Measurements from ENCODE around the gene GFAP. TPM values are rescaled to one million over a fixed set of nuclear protein-coding genes. Genes with fewer than 3 reads are reported as not detected.

GFAP gene
- polyA plus RNA-seq, 6 donors from 2014 or later, result 0.30 to 0.83 (median 0.66) TPM; not detected in 1

- H3K4me1 Mint-ChIP-seq, result peaks cover 0 to 3% (median 0%) of the 10 kb centered on the region in 3 donors
- H3K27ac Mint-ChIP-seq, result peak overlapping the region in 1 of 6 donors; percentile 5
- no peak for ATAC-seq (ENCODE audit: low read depth in 2 of 2)
- no peak for DNase-seq
- H3K9me3 Mint-ChIP-seq, result peaks cover 0 to 3% (median 0%) of the 10 kb centered on the region in 7 donors
- no peaks in the 10 kb centered on the region for H3K27me3 Mint-ChIP-seq
- H3K36me3 Mint-ChIP-seq, result no peaks in the 10 kb centered on the region
- no peak overlapping the region for H3K4me3 Mint-ChIP-seq
These were observed 26.5 kb upstream of the GFAP start for GRCh38 chr17:44941712-44942331.

DNA sequence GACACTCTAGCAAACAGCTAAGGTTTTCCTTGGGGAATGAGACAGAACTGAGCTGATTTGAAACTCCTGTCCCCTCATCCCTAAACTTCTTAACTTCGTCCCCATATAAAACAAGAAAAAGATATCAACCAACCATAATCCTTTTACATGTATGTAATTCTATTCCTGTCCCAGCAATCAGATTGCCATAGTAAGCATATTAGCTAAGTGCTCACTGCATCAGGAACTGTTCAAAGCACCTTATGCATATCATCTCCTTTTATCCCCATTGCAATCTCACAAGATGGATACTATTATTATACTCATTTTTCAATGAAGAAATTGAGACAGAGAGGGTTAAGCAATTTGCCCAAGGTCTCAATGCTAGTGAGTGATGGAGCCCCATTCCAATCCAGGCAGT lies 25.5 kb upstream of the GFAP start:
- DNase-seq, result no peak
- Mint-ChIP-seq H3K4me1 (no peaks in the 10 kb centered on the region), H3K27ac (no peak overlapping the region)

DNA sequence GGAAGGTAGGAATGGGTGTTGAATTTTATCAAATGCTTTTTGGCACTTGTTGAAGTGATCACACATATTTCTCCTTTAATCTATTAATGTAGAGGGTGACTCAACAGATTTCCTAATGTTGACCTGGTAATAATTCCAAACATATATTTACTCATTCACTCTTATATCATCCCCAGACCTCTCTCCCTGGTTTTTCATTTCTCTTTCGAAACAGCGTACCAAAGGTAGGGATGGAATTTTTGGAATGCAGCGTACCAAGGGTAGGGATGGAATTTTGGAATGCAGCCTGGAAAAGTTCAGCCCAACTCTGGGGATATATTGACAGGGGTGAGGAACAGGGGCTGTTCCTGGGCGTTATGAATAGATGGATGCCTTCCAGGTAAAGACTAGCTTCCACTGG lies 25.0 kb upstream of the GFAP start:
- DNase-seq (no peak), ATAC-seq (ENCODE audit: low read depth in 2 of 2) (no peak)
- Mint-ChIP-seq H3K9me3 (peaks cover 0 to 3% (median 0%) of the 10 kb centered on the region in 7 donors), H3K4me3 (no peak overlapping the region), H3K36me3 (no peaks in the 10 kb centered on the region), H3K4me1 (no peaks in the 10 kb centered on the region), H3K27me3 (no peaks in the 10 kb centered on the region), H3K27ac (peak overlapping the region in 1 of 6 donors; percentile 22)

More for the DNA sequence above, 25.5 kb upstream of the GFAP start:
- Mint-ChIP-seq H3K27me3 (no peaks in the 10 kb centered on the region), H3K4me3 (no peak overlapping the region), H3K36me3 (no peaks in the 10 kb centered on the region), H3K9me3 (peaks cover 0 to 3% (median 0%) of the 10 kb centered on the region in 7 donors)
- no peak for ATAC-seq (ENCODE audit: low read depth in 2 of 2)

DNA sequence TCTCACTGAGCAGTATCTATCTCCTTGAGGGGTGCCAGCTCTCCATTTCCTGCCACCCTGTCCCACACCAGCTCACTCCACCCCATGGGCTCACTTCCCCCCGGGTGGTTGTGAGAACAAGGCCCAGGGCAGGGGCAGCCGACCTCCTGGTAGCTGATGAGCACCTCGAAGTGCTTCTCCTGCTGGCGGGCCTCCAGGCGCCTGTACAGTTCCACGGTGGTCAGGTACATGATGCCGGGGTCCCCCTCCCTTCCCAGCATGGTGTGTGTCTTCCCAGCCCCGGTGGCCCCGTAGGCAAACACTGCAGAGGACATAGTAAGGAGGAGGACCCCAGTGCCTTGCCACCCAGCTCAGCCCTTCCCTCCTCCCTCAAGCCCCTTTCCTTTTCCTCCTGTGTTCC lies 19.8 kb upstream of the GFAP start:
- no peak for DNase-seq
- no peaks in the 10 kb centered on the region for H3K4me1 Mint-ChIP-seq
- peaks cover 0 to 3% (median 0%) of the 10 kb centered on the region in 7 donors for H3K9me3 Mint-ChIP-seq
- H3K27ac Mint-ChIP-seq, result peak overlapping the region in 1 of 6 donors; percentile 62
- no peaks in the 10 kb centered on the region for H3K27me3 Mint-ChIP-seq
- no peak for ATAC-seq (ENCODE audit: low read depth in 2 of 2)
- no peaks in the 10 kb centered on the region for H3K36me3 Mint-ChIP-seq
- no peak overlapping the region for H3K4me3 Mint-ChIP-seq

GRCh38 chr17:44934745-44935105 lies 19.4 kb upstream of the GFAP start:
- no peaks in the 10 kb centered on the region for H3K36me3 Mint-ChIP-seq
- H3K27me3 Mint-ChIP-seq, result no peaks in the 10 kb centered on the region
- H3K4me3 Mint-ChIP-seq, result no peak overlapping the region
- peak overlapping the region in 1 of 6 donors; percentile 44 for H3K27ac Mint-ChIP-seq
- ATAC-seq (ENCODE audit: low read depth in 2 of 2) (no peak), DNase-seq (no peak)
- H3K4me1 Mint-ChIP-seq, result no peaks in the 10 kb centered on the region
- peaks cover 0 to 3% (median 0%) of the 10 kb centered on the region in 7 donors for H3K9me3 Mint-ChIP-seq

DNA sequence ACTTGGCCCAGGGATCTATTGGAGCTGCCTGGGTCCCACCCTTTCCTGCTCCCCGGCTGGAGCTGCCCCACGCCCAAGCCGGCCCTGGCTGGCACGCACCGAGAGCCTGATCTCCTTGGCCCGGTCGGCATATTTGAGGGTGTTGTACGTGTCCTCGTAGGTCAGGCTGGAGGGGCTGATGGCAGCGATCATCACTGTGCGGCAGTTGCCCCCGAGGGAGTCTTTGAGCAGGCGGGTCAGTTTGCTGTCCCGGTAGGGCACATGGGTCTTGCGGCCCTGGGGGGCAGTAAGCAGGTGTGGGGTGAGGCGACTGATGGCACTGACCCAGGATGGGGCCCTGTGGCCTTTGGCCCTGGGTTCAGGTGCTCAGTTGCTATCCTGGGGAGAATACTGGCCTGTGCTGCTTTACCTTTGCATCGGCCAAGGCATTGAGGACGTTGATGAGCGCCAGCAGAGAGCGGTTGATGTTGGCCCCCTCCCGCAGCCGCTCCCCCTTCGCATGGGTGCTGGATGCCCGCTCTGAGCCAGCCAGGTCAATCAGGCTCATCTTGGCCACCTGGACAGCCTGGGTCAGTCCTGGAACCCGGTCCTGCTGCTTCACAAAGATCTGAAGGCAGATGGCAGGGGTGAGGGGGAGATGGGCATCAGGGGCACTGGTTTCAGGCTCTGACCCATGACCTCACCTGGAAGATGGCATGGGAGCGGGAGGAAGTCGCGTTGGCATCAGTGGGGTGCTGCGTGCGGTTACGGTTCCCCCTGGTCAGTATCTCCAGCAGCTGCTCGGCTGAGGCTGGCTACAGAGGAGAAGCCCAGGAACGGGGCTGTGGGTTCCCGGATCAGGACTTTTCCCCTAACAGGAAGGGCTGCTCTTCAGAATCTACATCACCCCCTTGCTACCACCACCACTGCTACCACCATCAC lies 18.8 kb upstream of the GFAP start:
- Mint-ChIP-seq H3K36me3 (no peaks in the 10 kb centered on the region), H3K4me3 (peak overlapping the region in 1 of 8 donors; percentile 43), H3K27me3 (no peaks in the 10 kb centered on the region), H3K27ac (peak overlapping the region in 1 of 6 donors; percentile 65), H3K9me3 (peaks cover 0 to 3% (median 0%) of the 10 kb centered on the region in 7 donors), H3K4me1 (no peaks in the 10 kb centered on the region)
- DNase-seq (no peak), ATAC-seq (ENCODE audit: low read depth in 2 of 2) (no peak)

DNA sequence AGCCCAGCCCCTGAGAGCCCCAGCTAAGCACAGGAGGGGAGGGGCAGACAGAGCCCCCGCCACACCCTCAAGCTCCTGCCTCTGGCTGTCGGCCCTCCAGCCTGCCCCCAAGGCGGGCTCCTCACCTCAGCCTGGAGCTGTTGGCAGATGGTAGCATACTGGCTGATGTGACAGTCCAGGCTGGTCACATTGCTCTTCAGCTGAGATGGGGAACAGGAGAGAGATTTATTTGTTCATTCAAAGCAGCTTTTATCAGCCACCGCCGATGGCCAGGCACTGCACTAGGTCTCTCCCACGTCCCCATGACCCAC lies 17.4 kb upstream of the GFAP start:
- Mint-ChIP-seq H3K27me3 (no peaks in the 10 kb centered on the region), H3K4me1 (no peaks in the 10 kb centered on the region), H3K9me3 (no peaks in the 10 kb centered on the region), H3K27ac (peak overlapping the region in 1 of 6 donors; percentile 54), H3K4me3 (no peak overlapping the region), H3K36me3 (no peaks in the 10 kb centered on the region)
- DNase-seq, result no peak
- ATAC-seq (ENCODE audit: low read depth in 2 of 2), result no peak

GRCh38 chr17:44932096-44932786 lies 16.9 kb upstream of the GFAP start:
- H3K27ac Mint-ChIP-seq, result peak overlapping the region in 1 of 6 donors; percentile 53
- H3K27me3 Mint-ChIP-seq, result no peaks in the 10 kb centered on the region
- DNase-seq, result no peak
- H3K4me1 Mint-ChIP-seq, result no peaks in the 10 kb centered on the region
- H3K4me3 Mint-ChIP-seq, result no peak overlapping the region
- no peak for ATAC-seq (ENCODE audit: low read depth in 2 of 2)
- no peaks in the 10 kb centered on the region for H3K36me3 Mint-ChIP-seq
- H3K9me3 Mint-ChIP-seq, result no peaks in the 10 kb centered on the region

DNA sequence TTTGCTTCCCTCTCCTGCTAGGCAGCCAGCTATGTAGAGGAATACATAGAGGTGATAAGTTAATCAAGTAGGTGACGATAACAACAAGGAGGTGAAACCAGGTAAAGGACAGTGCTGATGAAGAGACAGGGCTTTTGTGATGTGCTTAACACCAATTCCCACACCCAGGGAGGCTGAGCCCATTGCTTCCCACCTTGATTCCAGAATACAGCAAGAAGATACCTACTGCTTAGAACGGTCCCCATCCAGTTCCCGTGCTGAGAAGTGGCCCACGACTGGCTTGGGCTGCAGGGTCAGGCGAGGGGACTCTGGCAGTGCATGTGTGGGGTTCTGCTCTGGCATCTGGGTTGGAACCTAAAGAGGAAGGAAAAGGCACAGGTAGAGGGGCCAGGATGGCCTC lies 16.1 kb upstream of the GFAP start:
- H3K4me1 Mint-ChIP-seq, result no peaks in the 10 kb centered on the region
- no peak for DNase-seq

GRCh38 chr17:44930667-44931066 lies 15.4 kb upstream of the GFAP start:
- DNase-seq (no peak), ATAC-seq (ENCODE audit: low read depth in 2 of 2) (no peak)
- no peak overlapping the region for H3K4me3 Mint-ChIP-seq
- H3K4me1 Mint-ChIP-seq, result no peaks in the 10 kb centered on the region
- no peaks in the 10 kb centered on the region for H3K36me3 Mint-ChIP-seq
- peak overlapping the region in 1 of 6 donors; percentile 49 for H3K27ac Mint-ChIP-seq
- no peaks in the 10 kb centered on the region for H3K27me3 Mint-ChIP-seq
- H3K9me3 Mint-ChIP-seq, result no peaks in the 10 kb centered on the region

More for the DNA sequence above, 16.1 kb upstream of the GFAP start:
- ATAC-seq (ENCODE audit: low read depth in 2 of 2), result no peak
- H3K9me3 Mint-ChIP-seq, result no peaks in the 10 kb centered on the region
- H3K27me3 Mint-ChIP-seq, result no peaks in the 10 kb centered on the region
- H3K27ac Mint-ChIP-seq, result peak overlapping the region in 1 of 6 donors; percentile 25
- no peaks in the 10 kb centered on the region for H3K36me3 Mint-ChIP-seq
- no peak overlapping the region for H3K4me3 Mint-ChIP-seq

- Mint-ChIP-seq H3K4me1 (no peaks in the 10 kb centered on the region), H3K27me3 (no peaks in the 10 kb centered on the region), H3K4me3 (no peak overlapping the region), H3K36me3 (no peaks in the 10 kb centered on the region), H3K9me3 (no peaks in the 10 kb centered on the region), H3K27ac (peak overlapping the region in 1 of 6 donors; percentile 76)
- no peak for ATAC-seq (ENCODE audit: low read depth in 2 of 2)
- no peak for DNase-seq
These were observed 13.8 kb upstream of the GFAP start for GRCh38 chr17:44928950-44929720.

DNA sequence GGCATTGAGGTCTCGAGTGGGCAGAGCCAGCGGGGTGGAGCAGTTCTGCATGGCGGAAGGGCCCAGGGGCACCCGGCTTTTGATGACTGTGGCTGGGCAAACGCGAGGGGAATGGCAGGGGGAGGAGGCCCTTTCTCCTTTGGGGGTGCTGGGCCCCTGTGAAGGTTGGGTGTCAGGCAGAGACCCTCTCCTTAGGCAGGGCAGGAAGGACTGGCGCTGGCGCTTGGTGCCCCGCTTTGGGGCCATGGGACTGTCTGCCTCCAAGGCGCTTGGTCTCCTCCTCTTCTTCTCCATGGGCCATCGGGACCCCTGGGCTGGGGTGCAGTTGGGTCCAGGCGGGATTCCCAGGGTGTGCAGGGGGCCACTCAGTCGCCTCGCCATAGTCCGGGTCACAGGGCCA lies 12.8 kb upstream of the GFAP start:
- no peaks in the 10 kb centered on the region for H3K27me3 Mint-ChIP-seq
- H3K9me3 Mint-ChIP-seq, result no peaks in the 10 kb centered on the region
- H3K36me3 Mint-ChIP-seq, result no peaks in the 10 kb centered on the region
- ATAC-seq (ENCODE audit: low read depth in 2 of 2) (no peak), DNase-seq (no peak)
- H3K4me1 Mint-ChIP-seq, result no peaks in the 10 kb centered on the region
- H3K4me3 Mint-ChIP-seq, result no peak overlapping the region
- peak overlapping the region in 1 of 6 donors; percentile 63 for H3K27ac Mint-ChIP-seq

DNA sequence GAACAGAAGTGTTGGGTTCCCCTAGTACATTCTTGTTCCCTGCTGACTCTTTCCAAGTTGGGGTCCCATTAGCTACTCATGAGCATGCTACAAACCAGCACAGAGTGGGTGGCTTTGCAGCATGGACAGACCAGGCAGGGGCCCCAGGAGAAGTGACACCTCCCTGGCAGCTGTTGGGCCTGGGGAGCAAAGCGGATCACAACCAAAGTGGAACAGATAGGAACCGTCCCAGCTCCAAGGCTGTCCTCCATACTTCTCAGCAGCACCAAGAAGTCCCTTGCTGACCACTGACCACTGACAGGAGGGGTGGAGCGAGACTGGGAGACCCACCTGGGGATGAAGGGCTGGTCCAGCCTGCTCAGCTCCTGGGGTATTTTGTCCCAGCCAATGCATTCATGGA lies 12.4 kb upstream of the GFAP start:
- Mint-ChIP-seq H3K27ac (no peak overlapping the region), H3K4me1 (no peaks in the 10 kb centered on the region), H3K9me3 (no peaks in the 10 kb centered on the region), H3K36me3 (no peaks in the 10 kb centered on the region), H3K27me3 (peaks cover 0 to 4% (median 0%) of the 10 kb centered on the region in 3 donors), H3K4me3 (peak overlapping the region in 1 of 8 donors; percentile 29)
- ATAC-seq (ENCODE audit: low read depth in 2 of 2) (no peak), DNase-seq (no peak)

Data from naive B cell (primary cell).